ENCODE measurements around the gene GALNT17.

DNA sequence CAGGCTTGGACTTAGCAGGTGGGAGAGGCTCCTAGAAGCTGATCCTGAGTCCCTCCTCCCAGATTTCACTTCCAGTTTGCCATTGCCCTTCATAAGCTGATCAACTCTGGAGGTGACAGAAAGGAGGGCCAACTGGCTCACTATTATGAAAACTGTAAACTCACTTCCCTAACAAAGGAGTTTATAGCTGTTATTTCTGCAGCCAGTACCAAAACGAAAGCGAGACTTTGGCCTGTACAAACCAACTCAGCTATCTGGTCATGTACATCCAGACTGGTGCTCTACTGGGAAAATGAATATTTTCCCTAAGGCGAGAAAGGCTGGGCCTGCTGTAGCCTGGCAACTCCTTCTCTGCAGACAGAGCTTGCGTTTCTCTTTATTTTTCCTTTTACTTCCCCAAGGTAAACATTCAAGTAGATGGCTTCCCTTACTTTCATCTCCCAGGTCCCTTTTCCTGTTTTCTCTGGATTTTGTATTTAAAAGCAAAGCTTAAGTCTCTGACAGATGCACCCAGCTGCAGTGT, 54.7 kb downstream of the GALNT17 start:
- TF ChIP-seq, protein P1, sequence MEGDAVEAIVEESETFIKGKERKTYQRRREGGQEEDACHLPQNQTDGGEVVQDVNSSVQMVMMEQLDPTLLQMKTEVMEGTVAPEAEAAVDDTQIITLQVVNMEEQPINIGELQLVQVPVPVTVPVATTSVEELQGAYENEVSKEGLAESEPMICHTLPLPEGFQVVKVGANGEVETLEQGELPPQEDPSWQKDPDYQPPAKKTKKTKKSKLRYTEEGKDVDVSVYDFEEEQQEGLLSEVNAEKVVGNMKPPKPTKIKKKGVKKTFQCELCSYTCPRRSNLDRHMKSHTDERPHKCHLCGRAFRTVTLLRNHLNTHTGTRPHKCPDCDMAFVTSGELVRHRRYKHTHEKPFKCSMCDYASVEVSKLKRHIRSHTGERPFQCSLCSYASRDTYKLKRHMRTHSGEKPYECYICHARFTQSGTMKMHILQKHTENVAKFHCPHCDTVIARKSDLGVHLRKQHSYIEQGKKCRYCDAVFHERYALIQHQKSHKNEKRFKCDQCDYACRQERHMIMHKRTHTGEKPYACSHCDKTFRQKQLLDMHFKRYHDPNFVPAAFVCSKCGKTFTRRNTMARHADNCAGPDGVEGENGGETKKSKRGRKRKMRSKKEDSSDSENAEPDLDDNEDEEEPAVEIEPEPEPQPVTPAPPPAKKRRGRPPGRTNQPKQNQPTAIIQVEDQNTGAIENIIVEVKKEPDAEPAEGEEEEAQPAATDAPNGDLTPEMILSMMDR (conservative IDR thresholded peaks at IDR 0.05; ENCODE audit: low read depth in 2 of 2), result no peak
- TF ChIP-seq POLR2AphosphoS5 (IDR thresholded peaks at IDR 0.05; ENCODE audit: low read depth) (no peak), EZH2phosphoT487 (IDR thresholded peaks at IDR 0.05; ENCODE audit: unreplicated experiment) (no peak), EZH2 (IDR thresholded peaks at IDR 0.05; ENCODE audit: low read depth, unreplicated experiment) (no peak), CREB1 (CRISPR knock-in tag; IDR thresholded peaks at IDR 0.05; ENCODE audit: low read depth) (no peak)
- TF ChIP-seq, protein P2, sequence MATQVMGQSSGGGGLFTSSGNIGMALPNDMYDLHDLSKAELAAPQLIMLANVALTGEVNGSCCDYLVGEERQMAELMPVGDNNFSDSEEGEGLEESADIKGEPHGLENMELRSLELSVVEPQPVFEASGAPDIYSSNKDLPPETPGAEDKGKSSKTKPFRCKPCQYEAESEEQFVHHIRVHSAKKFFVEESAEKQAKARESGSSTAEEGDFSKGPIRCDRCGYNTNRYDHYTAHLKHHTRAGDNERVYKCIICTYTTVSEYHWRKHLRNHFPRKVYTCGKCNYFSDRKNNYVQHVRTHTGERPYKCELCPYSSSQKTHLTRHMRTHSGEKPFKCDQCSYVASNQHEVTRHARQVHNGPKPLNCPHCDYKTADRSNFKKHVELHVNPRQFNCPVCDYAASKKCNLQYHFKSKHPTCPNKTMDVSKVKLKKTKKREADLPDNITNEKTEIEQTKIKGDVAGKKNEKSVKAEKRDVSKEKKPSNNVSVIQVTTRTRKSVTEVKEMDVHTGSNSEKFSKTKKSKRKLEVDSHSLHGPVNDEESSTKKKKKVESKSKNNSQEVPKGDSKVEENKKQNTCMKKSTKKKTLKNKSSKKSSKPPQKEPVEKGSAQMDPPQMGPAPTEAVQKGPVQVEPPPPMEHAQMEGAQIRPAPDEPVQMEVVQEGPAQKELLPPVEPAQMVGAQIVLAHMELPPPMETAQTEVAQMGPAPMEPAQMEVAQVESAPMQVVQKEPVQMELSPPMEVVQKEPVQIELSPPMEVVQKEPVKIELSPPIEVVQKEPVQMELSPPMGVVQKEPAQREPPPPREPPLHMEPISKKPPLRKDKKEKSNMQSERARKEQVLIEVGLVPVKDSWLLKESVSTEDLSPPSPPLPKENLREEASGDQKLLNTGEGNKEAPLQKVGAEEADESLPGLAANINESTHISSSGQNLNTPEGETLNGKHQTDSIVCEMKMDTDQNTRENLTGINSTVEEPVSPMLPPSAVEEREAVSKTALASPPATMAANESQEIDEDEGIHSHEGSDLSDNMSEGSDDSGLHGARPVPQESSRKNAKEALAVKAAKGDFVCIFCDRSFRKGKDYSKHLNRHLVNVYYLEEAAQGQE (IDR thresholded peaks at IDR 0.05; ENCODE audit: unreplicated experiment), result no peak

Data from GM23338 (cell line).